HepG2 (cell line): ENCODE data around the gene ZNF225. TPM values are rescaled to one million over a fixed set of nuclear protein-coding genes. Genes with fewer than 3 reads are reported as not detected.
A peak's percentile ranks its signal among the peaks of the same experiment; 100 is the strongest.

Source experiments
- AFF4 ChIP-seq: sonication (generic); formaldehyde crosslinking; IDR thresholded peaks from 2 replicates; pipeline ENCODE4 v1.4.0; 2020; ENCODE audit warnings: missing genetic modification reagents
- BCL3 ChIP-seq: sonication (generic); formaldehyde crosslinking; IDR thresholded peaks from 2 replicates; pipeline ENCODE4 v1.5.1; 2020; ENCODE audit warnings: mild to moderate bottlenecking, missing genetic modification reagents, moderate library complexity
- CAMTA2 ChIP-seq: sonication (generic); formaldehyde crosslinking; IDR thresholded peaks from 2 replicates; pipeline ENCODE4 v1.4.0; 2020; ENCODE audit warnings: mild to moderate bottlenecking, missing genetic modification reagents, borderline replicate concordance
- CREB1 ChIP-seq, 2 experiments: fragments of 450-650 bp in 1 of 2; IDR thresholded peaks; 2 replicates each; pipeline ENCODE4 v1.6.1; 2016 to 2017; ENCODE audit warnings: control low read depth in 1 of 2, mild to moderate bottlenecking in 1 of 2, missing compliant biosample characterization in 1 of 2, missing genetic modification characterization in 1 of 2
- CSRNP2 ChIP-seq: sonication (generic); formaldehyde crosslinking; conservative IDR thresholded peaks from 2 replicates; pipeline ENCODE4 v1.8.0; 2022; ENCODE audit warnings: low read depth, missing genetic modification reagents
- FLYWCH1 ChIP-seq: sonication (generic); formaldehyde crosslinking; IDR thresholded peaks from 2 replicates; pipeline ENCODE4 v1.8.1; 2023; ENCODE audit warnings: mild to moderate bottlenecking, missing genetic modification reagents
- FOSL1 ChIP-seq: sonication (generic); formaldehyde crosslinking; IDR thresholded peaks from 2 replicates; pipeline ENCODE4 v1.9.0; 2021; ENCODE audit warnings: missing genetic modification reagents, borderline replicate concordance
- FOXO1 ChIP-seq: sonication (generic); formaldehyde crosslinking; IDR thresholded peaks from 2 replicates; pipeline ENCODE4 v1.4.0; 2020; ENCODE audit warnings: missing genetic modification reagents
- HCFC1 ChIP-seq: fragments of 150-350 bp; IDR thresholded peaks from 2 replicates; pipeline ENCODE4 v1.6.1; 2014; ENCODE audit warnings: low read depth, low read length
- KDM4B ChIP-seq: sonication (generic); formaldehyde crosslinking; IDR thresholded peaks from 2 replicates; pipeline ENCODE4 v1.4.0; 2020; ENCODE audit warnings: missing genetic modification reagents
- MED8 ChIP-seq: sonication (generic); formaldehyde crosslinking; IDR thresholded peaks from 2 replicates; pipeline ENCODE4 v1.8.1; 2023; ENCODE audit warnings: mild to moderate bottlenecking, missing genetic modification reagents; ENCODE audit not compliant: insufficient replicate concordance
- NCOA5 ChIP-seq: sonication (generic); formaldehyde crosslinking; IDR thresholded peaks from 2 replicates; pipeline ENCODE4 v1.4.0; 2020; ENCODE audit warnings: missing genetic modification reagents
- NFE2L2 ChIP-seq: fragments of 150-350 bp; IDR thresholded peaks from 2 replicates; pipeline ENCODE4 v1.6.1; 2014; ENCODE audit warnings: low read length
- NFYB ChIP-seq: sonication (generic); formaldehyde crosslinking; IDR thresholded peaks from 2 replicates; pipeline ENCODE4 v1.4.0; 2020; ENCODE audit warnings: missing genetic modification reagents
- NR2F1 ChIP-seq, 2 experiments: fragments of 450-650 bp in 1 of 2; formaldehyde crosslinking in 1 of 2; IDR thresholded peaks; 2 replicates each; pipeline versions ENCODE4 v1.5.0 to v1.6.1; 2016 to 2020; ENCODE audit warnings: mild to moderate bottlenecking in 1 of 2, missing compliant biosample characterization in 1 of 2, missing genetic modification reagents in 1 of 2, moderate library complexity in 1 of 2
- PCBP2 ChIP-seq: fragments of 200-400 bp; formaldehyde crosslinking; optimal IDR thresholded peaks from 2 replicates; pipeline ENCODE3; 2018; ENCODE audit warnings: low read length, low read depth; ENCODE audit not compliant: poor library complexity, severe bottlenecking
- SAP130 ChIP-seq: IDR thresholded peaks from 2 replicates; pipeline ENCODE4 v1.6.1; 2016; ENCODE audit warnings: low read depth
- ZNF121 ChIP-seq: sonication (generic); formaldehyde crosslinking; IDR thresholded peaks from 2 replicates; pipeline ENCODE4 v1.5.0; 2020; ENCODE audit warnings: mild to moderate bottlenecking, missing genetic modification reagents
- ZNF230 ChIP-seq: sonication (generic); formaldehyde crosslinking; IDR thresholded peaks from 2 replicates; pipeline ENCODE4 v1.4.0; 2020; ENCODE audit warnings: mild to moderate bottlenecking, missing genetic modification reagents
- ZNF251 ChIP-seq: sonication (generic); formaldehyde crosslinking; IDR thresholded peaks from 2 replicates; pipeline ENCODE4 v1.9.0; 2021; ENCODE audit warnings: mild to moderate bottlenecking, missing genetic modification reagents
- polyA plus RNA-seq, 8 experiments: library from polyadenylated mRNA; depleted of rRNA in 3 of 8; stranded (reverse) in 7 of 8; unstranded in 1 of 8; fragments of >200 nt; fragmentation: Illumina TruSeq in 4 of 8; extraction: Trizol in 4 of 8; gene quantifications; 2 replicates each; pipeline versions ENCODE4 v1.2.1 to v1.2.3, GENCODE V29; 2011 to 2016; ENCODE audit warnings: low read depth in 4 of 8, missing spikeins in 1 of 8, mixed read lengths in 1 of 8; ENCODE audit not compliant: insufficient read depth in 1 of 8
- total RNA-seq, 5 experiments: library from RNA; depleted of rRNA; stranded (reverse); fragments of >200 nt; fragmentation: Illumina TruSeq; extraction: Trizol; gene quantifications; 2 replicates each; pipeline ENCODE4 v1.2.3, GENCODE V29; 2016; ENCODE audit warnings: low read depth in 1 of 5
- TF ChIP-seq, protein P1 (sequence below): IDR thresholded peaks from 2 replicates; pipeline ENCODE4 v1.6.1; 2018; ENCODE audit warnings: missing genetic modification reagents

Gene ZNF225
- total and polyA plus RNA-seq, 2 of the 13 experiments (the other 11 are each of a cell fraction or from before 2014, with no cell fraction given) = 0.87 to 3.3 TPM

DNA sequence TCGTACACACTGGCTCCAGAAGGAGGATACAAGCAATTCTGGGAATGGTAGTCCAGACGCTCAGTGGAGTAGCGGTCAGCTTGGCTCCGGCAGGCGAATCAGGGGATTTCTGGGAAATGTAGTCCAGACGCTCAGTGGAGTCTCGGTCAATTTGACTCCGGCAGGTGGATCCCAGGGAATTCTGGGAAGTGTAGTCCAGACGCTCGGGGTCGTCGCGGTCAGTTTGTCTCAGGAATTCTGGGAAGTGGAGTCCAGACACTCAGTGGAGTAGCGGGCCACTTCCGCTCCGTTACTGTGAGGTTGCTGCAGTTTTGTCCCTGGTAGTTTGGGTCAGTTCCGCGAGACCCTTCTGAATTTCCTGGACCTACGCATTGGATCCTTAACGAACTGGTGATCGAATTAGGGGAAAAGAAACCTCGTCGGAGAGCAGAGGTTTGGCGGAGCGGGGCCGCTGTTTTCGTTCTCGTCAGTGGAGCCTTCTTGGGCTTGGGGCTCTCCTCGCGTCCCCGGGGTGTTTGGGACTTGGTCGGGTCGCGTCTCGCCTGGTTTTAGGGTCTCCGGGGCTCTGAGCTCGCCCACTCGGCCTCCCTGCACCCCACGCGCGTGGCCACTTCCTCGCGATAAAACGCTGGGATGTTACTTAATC, at the start of gene ZNF225 (continued):
- no peak for TF ChIP-seq FOXO1
- no peak for TF ChIP-seq FLYWCH1 (CRISPR knock-in tag)
- no peak for TF ChIP-seq FOSL1 (CRISPR knock-in tag)
- TF ChIP-seq, protein P1, sequence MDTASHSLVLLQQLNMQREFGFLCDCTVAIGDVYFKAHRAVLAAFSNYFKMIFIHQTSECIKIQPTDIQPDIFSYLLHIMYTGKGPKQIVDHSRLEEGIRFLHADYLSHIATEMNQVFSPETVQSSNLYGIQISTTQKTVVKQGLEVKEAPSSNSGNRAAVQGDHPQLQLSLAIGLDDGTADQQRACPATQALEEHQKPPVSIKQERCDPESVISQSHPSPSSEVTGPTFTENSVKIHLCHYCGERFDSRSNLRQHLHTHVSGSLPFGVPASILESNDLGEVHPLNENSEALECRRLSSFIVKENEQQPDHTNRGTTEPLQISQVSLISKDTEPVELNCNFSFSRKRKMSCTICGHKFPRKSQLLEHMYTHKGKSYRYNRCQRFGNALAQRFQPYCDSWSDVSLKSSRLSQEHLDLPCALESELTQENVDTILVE (CRISPR knock-in tag) = no peak
- TF ChIP-seq NFYB = peak; percentile 70
- no peak for TF ChIP-seq CSRNP2 (CRISPR knock-in tag)
- TF ChIP-seq AFF4 (CRISPR knock-in tag) = no peak
- no peak for TF ChIP-seq CAMTA2 (CRISPR knock-in tag)
- TF ChIP-seq MED8 (CRISPR knock-in tag) = no peak
- TF ChIP-seq BCL3 (CRISPR knock-in tag) = no peak
- peak; percentile 46 for TF ChIP-seq CREB1 (IDR thresholded peaks at IDR 0.05)
- TF ChIP-seq CREB1 (CRISPR knock-in tag; IDR thresholded peaks at IDR 0.05) = peak; percentile 94
- TF ChIP-seq ZNF230 = no peak
- TF ChIP-seq NCOA5 (CRISPR knock-in tag) = no peak
- TF ChIP-seq ZNF121 (CRISPR knock-in tag) = 0 out of 2 replicates have a peak, but pooled peaks have one; percentile 41
- TF ChIP-seq SAP130 (CRISPR knock-in tag) = peak; percentile 93
- TF ChIP-seq HCFC1 = peak; percentile 100
- no peak for TF ChIP-seq NFE2L2
- TF ChIP-seq KDM4B = no peak
- TF ChIP-seq ZNF251 (CRISPR knock-in tag) = no peak
- TF ChIP-seq PCBP2 = no peak
- TF ChIP-seq NR2F1 (CRISPR knock-in tag; IDR thresholded peaks at IDR 0.05) = 0 out of 4 replicates have a peak, but pooled peaks of 1 of the 2 experiments have one; percentile 22
